Progenitor cell of endocrine pancreas (in vitro differentiated cells): ENCODE measurements around the gene RRP1B. TPM values are rescaled to one million over a fixed set of nuclear protein-coding genes. Genes with fewer than 3 reads are reported as not detected.
"Not testable (repeated sequence)": the region's sequence is repeated elsewhere in the genome, so short reads cannot be mapped to it uniquely, and the experiment has no call there.

Experiments
- DNase-seq: peaks from one replicate; pipeline ENCODE4 v3.0.0; 2021; ENCODE audit warnings: low spot score; ENCODE audit not compliant: unreplicated experiment
- H3K27ac Mint-ChIP-seq: 2 replicates; pipeline ENCODE4 v1.8.0; 2021; ENCODE audit warnings: mild to moderate bottlenecking, moderate library complexity, mixed read lengths
- H3K27me3 Mint-ChIP-seq: 2 replicates; pipeline ENCODE4 v1.8.0; 2021; ENCODE audit warnings: mixed read lengths
- H3K36me3 Mint-ChIP-seq: 2 replicates; pipeline ENCODE4 v1.8.0; 2022; ENCODE audit warnings: mixed read lengths; ENCODE audit not compliant: insufficient read depth
- H3K4me1 Mint-ChIP-seq: 2 replicates; pipeline ENCODE4 v1.8.0; 2021; ENCODE audit warnings: low read depth, mixed read lengths
- H3K4me3 Mint-ChIP-seq: 2 replicates; pipeline ENCODE4 v1.8.0; 2021; ENCODE audit warnings: low read depth, mild to moderate bottlenecking, moderate library complexity, mixed read lengths
- H3K9me3 Mint-ChIP-seq: 2 replicates; pipeline ENCODE4 v1.8.0; 2021; ENCODE audit warnings: low read depth, mixed read lengths
- CTCF ChIP-seq: fragments of 200-600 bp; sonication (generic); IDR thresholded peaks from one replicate; pipeline ENCODE4 v1.5.0; 2021; ENCODE audit warnings: antibody characterized with exemption, mild to moderate bottlenecking; ENCODE audit not compliant: unreplicated experiment
- total RNA-seq: library from RNA; stranded (reverse); gene quantifications from 2 replicates; pipeline ENCODE4 v1.2.1, GENCODE V29; 2021

The RRP1B gene
- total RNA-seq, 1 donor from 2014 or later = 38.0 TPM

GRCh38 chr21:43697758-43698643, 38.6 kb downstream of the RRP1B start:
- no peak for DNase-seq
- no peak overlapping the region for H3K27ac Mint-ChIP-seq
- H3K4me3 Mint-ChIP-seq = no peak overlapping the region
- H3K9me3 Mint-ChIP-seq = no peaks in the 10 kb centered on the region
- peaks cover 10% of the 10 kb centered on the region for H3K36me3 Mint-ChIP-seq
- peaks cover 7% of the 10 kb centered on the region for H3K4me1 Mint-ChIP-seq
- no peaks in the 10 kb centered on the region for H3K27me3 Mint-ChIP-seq
- no peak for TF ChIP-seq CTCF

DNA sequence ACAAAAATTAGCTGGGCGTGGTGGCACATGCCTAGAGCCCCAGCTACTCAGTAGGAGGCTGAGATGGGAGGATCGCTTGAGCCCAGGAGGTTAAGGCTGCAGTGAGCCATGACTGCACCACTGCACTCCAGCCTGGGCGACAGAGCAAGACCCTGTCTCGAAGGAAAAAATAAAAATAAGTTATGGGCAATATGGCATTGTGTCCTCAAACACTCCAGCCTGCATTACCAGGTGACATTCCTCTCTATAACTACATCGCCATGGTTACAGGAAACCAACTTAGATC, 40.1 kb downstream of the RRP1B start:
- peaks cover 12% of the 10 kb centered on the region for H3K4me1 Mint-ChIP-seq
- not testable (repeated sequence) for DNase-seq, H3K9me3 Mint-ChIP-seq, H3K4me3 Mint-ChIP-seq, H3K27me3 Mint-ChIP-seq, H3K36me3 Mint-ChIP-seq, H3K27ac Mint-ChIP-seq

GRCh38 chr21:43699933-43700599, 40.7 kb downstream of the RRP1B start:
- no peak for TF ChIP-seq CTCF
- H3K27ac Mint-ChIP-seq = no peak overlapping the region

DNA sequence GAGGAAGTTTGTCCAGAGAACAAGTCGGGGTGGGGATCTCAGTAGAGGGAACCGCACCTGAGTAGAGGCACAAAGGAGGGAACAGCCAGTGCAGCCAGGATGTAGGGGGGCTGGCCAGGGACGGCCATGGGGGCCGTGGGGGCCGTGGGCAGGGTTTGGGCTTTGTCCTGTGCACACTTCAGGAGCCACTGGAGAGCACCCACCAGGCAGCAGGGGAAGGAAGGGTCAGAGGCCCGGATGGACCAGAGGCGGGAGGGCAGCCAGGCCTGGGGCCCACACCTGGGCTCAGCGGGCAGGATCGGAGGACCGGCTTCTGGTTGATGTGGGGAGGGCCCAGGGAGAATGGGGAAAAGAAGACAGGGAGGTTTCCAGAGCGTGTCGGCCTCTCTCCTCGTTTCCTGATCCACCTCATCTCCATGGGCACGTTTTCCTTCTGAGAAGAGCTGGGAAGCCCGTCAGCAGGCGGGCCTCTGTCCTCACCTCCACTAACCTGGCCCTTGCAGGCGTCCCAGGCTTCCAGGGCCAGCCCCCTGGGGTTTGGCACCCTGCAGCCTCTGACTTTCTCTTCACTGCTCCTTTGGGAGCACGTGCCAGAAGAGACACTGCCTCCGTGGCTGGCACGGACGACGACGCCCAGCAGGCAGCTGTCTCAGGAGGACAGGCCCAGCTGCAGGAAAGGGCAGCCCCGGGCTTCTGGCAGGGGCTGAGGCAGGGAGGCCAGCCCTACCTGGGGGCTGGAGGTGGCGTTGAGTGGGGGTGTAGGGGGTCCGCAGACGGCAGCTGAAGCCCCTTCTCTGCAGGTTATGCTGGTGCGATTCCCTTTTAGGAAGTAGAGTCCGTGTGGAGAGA, 42.8 kb downstream of the RRP1B start:
- no peaks in the 10 kb centered on the region for H3K27me3 Mint-ChIP-seq
- no peak for DNase-seq
- peaks cover 12% of the 10 kb centered on the region for H3K4me1 Mint-ChIP-seq
- no peak for TF ChIP-seq CTCF
- H3K4me3 Mint-ChIP-seq = no peak overlapping the region
- H3K9me3 Mint-ChIP-seq = no peaks in the 10 kb centered on the region
- peak overlapping the region; percentile 11 for H3K27ac Mint-ChIP-seq
- no peaks in the 10 kb centered on the region for H3K36me3 Mint-ChIP-seq

More at GRCh38 chr21:43699933-43700599, 40.7 kb downstream of the RRP1B start:
- peaks cover 12% of the 10 kb centered on the region for H3K4me1 Mint-ChIP-seq
- no peak for DNase-seq
- peaks cover 4% of the 10 kb centered on the region for H3K36me3 Mint-ChIP-seq
- no peaks in the 10 kb centered on the region for H3K9me3 Mint-ChIP-seq
- H3K27me3 Mint-ChIP-seq = no peaks in the 10 kb centered on the region
- H3K4me3 Mint-ChIP-seq = no peak overlapping the region

DNA sequence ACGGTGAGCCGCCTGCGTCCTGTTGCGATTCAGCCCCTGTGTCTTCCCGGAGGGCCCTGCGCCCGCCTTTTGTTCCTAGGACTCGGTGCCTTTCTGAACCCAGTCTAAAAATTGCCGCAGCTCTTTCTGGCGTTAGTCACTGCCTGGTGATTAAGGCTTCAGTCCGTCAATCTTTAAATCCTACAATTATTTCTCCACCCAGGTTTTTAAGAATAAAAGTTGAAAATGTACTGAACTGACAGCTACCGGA, 43.4 kb downstream of the RRP1B start:
- peaks cover 12% of the 10 kb centered on the region for H3K4me1 Mint-ChIP-seq
- no peak for DNase-seq
- peak overlapping the region; percentile 3 for H3K4me3 Mint-ChIP-seq
- no peaks in the 10 kb centered on the region for H3K36me3 Mint-ChIP-seq
- no peaks in the 10 kb centered on the region for H3K27me3 Mint-ChIP-seq
- H3K27ac Mint-ChIP-seq = peak overlapping the region; percentile 11
- no peaks in the 10 kb centered on the region for H3K9me3 Mint-ChIP-seq
- no peak for TF ChIP-seq CTCF
